Right lobe of liver (tissue), 6 donors: ENCODE results near the gene SLC24A3. TPM values are rescaled to one million over a fixed set of nuclear protein-coding genes. Genes with fewer than 3 reads are reported as not detected.

Experiments used
- ATAC-seq, 4 donors: fragments of 200-7000 bp; cut with Tn5 transposase; one replicate each; pipeline ENCODE4 v1.9.1; 2020; ENCODE audit warnings: mild to moderate bottlenecking in 4 of 4, moderate library complexity in 4 of 4
- DNase-seq, 3 donors: peaks; one replicate each; pipeline ENCODE4 v3.0.0-alpha.2; 2020
- H3K27ac ChIP-seq, 3 donors: fragments of 200-600 bp; one replicate each; pipeline ENCODE4 v1.8.0; 2022
- H3K27me3 ChIP-seq, 2 donors: fragments of 200-600 bp; one replicate each; pipeline ENCODE4 v1.8.0; 2022
- H3K36me3 ChIP-seq, 4 donors: fragments of 200-600 bp; sonication (generic) in 1 of 4; one replicate each; pipeline versions ENCODE4 v1.5.1 to v1.8.0; 2017 to 2022; ENCODE audit warnings: control low read depth in 1 of 4
- H3K4me1 ChIP-seq, 4 donors: fragments of 200-600 bp; sonication (generic) in 1 of 4; one replicate each; pipeline versions ENCODE4 v1.5.1 to v1.8.0; 2017 to 2022; ENCODE audit warnings: control low read depth in 1 of 4
- H3K4me3 ChIP-seq, 3 donors: fragments of 200-600 bp; one replicate each; pipeline ENCODE4 v1.8.0; 2022
- H3K9me3 ChIP-seq, 4 donors: fragments of 200-600 bp; sonication (generic) in 1 of 4; one replicate each; pipeline versions ENCODE4 v1.5.1 to v1.8.0; 2017 to 2022; ENCODE audit warnings: control low read depth in 1 of 4
- POLR2A ChIP-seq: fragments of 450-650 bp; IDR thresholded peaks from one replicate; pipeline ENCODE4 v1.6.1; 2017; ENCODE audit warnings: antibody characterized with exemption, mild to moderate bottlenecking
- WGBS: methylation state at CpG from one replicate; pipeline ENCODE4 v1.1.6; 2018; ENCODE audit warnings: low coverage, low lambda C conversion rate; ENCODE audit not compliant: insufficient coverage; ENCODE audit errors: missing lambda C conversion rate; 5-methylcytosine and 5-hydroxymethylcytosine counted together
- intact Hi-C, 2 donors: fragments of 100-400 bp; cut with DNase I; formaldehyde crosslinking; loops; one replicate each; pipeline versions ENCODE4 v1.11.2 to v1.14.1; 2022
- total RNA-seq, 6 experiments: library from RNA; depleted of rRNA in 2 of 6; stranded (reverse); fragments of >200 nt in 2 of 6; fragmentation: NEBNext Ultra II Directional in 3 of 6; extraction: Animal tissue kit (Norgen Biotek cat#: 25700) in 3 of 6; gene quantifications; one replicate each; pipeline versions ENCODE4 v1.1.0 to v1.2.4, GENCODE V29; 2016 to 2023
- TF ChIP-seq, protein P1 (sequence below), 4 donors: fragments of 200-600 bp in 3 of 4; fragments of 450-650 bp in 1 of 4; IDR thresholded peaks; one replicate each; pipeline versions ENCODE4 v1.5.1 to v1.8.0; 2016 to 2022; ENCODE audit warnings: antibody characterized with exemption in 4 of 4, mild to moderate bottlenecking in 2 of 4
- donor health status: DM: no; HTN: yes; CAD: no.
- donor health status: DM: no; HTN: no; CAD: no.
- donor health status: DM: no; HTN: no; CAD: no.
- donor health status: DM: no; HTN: yes; CAD: no.
- donor health status: DM: no; HTN: yes; CAD: no.

The SLC24A3 gene
- total RNA-seq, 6 experiments from 2014 or later = 0.06 to 0.49 (median 0.27) TPM

DNA sequence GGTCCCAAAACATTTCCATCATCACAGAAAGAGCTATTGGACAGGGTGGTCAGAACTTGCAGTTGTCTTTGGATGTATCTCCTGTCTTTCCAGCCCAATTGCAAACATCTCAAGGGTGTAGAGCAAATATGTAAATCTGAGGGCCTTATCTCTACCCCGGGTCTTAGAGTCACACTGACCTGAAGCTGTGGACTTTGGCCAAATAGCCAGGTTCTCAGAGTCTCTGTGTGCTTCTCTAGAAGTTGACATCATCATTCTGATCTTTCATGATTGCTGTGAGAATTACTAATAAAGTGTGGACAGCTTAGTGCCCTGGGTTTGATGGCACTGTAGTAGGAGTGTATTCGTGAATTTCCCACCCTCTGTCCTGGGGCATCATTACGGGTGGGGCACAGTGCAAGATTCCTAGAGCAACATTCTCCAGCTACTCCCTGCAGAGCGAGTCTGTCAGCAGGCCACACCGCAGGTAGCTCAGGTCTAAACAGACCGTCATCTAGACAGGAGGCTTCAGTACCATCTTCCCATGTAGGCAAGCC lies 71.1 kb downstream of the SLC24A3 start:
- intact Hi-C loops = no loop called here
- no peaks in the 10 kb centered on the region for H3K36me3 ChIP-seq
- TF ChIP-seq POLR2A = no peak
- TF ChIP-seq, protein P1, sequence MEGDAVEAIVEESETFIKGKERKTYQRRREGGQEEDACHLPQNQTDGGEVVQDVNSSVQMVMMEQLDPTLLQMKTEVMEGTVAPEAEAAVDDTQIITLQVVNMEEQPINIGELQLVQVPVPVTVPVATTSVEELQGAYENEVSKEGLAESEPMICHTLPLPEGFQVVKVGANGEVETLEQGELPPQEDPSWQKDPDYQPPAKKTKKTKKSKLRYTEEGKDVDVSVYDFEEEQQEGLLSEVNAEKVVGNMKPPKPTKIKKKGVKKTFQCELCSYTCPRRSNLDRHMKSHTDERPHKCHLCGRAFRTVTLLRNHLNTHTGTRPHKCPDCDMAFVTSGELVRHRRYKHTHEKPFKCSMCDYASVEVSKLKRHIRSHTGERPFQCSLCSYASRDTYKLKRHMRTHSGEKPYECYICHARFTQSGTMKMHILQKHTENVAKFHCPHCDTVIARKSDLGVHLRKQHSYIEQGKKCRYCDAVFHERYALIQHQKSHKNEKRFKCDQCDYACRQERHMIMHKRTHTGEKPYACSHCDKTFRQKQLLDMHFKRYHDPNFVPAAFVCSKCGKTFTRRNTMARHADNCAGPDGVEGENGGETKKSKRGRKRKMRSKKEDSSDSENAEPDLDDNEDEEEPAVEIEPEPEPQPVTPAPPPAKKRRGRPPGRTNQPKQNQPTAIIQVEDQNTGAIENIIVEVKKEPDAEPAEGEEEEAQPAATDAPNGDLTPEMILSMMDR (IDR thresholded peaks at IDR 0.05) = no peak
- no peaks in the 10 kb centered on the region for H3K4me1 ChIP-seq
- no peak for ATAC-seq
- H3K9me3 ChIP-seq = no peaks in the 10 kb centered on the region
- H3K27ac ChIP-seq = no peak overlapping the region
- no peak overlapping the region for H3K4me3 ChIP-seq
- WGBS = 40% methylated on average over 2 of the region's 6 CpGs
- no peaks in the 10 kb centered on the region for H3K27me3 ChIP-seq
- DNase-seq = no peak

- no peak for ATAC-seq
- Histone ChIP-seq H3K4me1 (no peaks in the 10 kb centered on the region), H3K4me3 (no peak overlapping the region), H3K27ac (no peak overlapping the region), H3K9me3 (no peaks in the 10 kb centered on the region), H3K27me3 (no peaks in the 10 kb centered on the region), H3K36me3 (no peaks in the 10 kb centered on the region)
- TF ChIP-seq, protein P1 (IDR thresholded peaks at IDR 0.05) = no peak
- no peak for TF ChIP-seq POLR2A
- no peak for DNase-seq
- intact Hi-C loops = no loop called here
- 0% methylated on average over 2 of the region's 3 CpGs for WGBS
These were observed 72.1 kb downstream of the SLC24A3 start for GRCh38 chr20:19284400-19285178.

GRCh38 chr20:19285436-19285835 lies 73.0 kb downstream of the SLC24A3 start:
- intact Hi-C loops = no loop called here
- Histone ChIP-seq H3K27ac (no peak overlapping the region), H3K4me1 (no peaks in the 10 kb centered on the region), H3K4me3 (no peak overlapping the region), H3K36me3 (no peaks in the 10 kb centered on the region), H3K27me3 (no peaks in the 10 kb centered on the region), H3K9me3 (no peaks in the 10 kb centered on the region)
- WGBS = 53% methylated on average over 2 of the region's 2 CpGs
- ATAC-seq (no peak), DNase-seq (no peak)
- no peak for TF ChIP-seq POLR2A
- TF ChIP-seq, protein P1 (IDR thresholded peaks at IDR 0.05) = no peak

DNA sequence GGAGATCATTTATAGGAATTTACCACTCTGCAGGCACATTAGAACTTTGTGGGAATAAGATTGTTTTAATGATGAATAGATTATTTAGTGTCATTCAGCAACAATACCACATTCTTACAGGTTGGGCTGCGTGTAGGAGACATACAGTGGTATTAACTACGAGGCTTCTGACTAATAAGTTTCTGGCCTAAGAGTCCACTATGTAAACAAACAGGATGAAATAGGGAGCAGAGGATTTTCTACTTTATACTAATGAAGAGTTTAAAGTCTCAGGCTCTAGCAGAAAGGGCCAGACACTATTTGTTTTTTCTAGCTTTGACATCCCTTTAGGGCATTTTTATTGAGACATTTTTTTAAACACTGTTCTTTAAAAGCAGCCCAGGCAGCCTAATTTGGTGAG lies 75.6 kb downstream of the SLC24A3 start:
- Histone ChIP-seq H3K27me3 (no peaks in the 10 kb centered on the region), H3K9me3 (no peaks in the 10 kb centered on the region), H3K4me3 (no peak overlapping the region), H3K27ac (no peak overlapping the region), H3K4me1 (no peaks in the 10 kb centered on the region), H3K36me3 (no peaks in the 10 kb centered on the region)
- no peak for DNase-seq
- ATAC-seq = no peak
- intact Hi-C loops = no loop called here
- 34% methylated on average over 2 of the region's 2 CpGs for WGBS
- no peak for TF ChIP-seq POLR2A
- TF ChIP-seq, protein P1 (IDR thresholded peaks at IDR 0.05) = no peak
